ENCODE data around the gene PCNX4.

Gene PCNX4

GRCh38 chr14:60106339-60106738 is 14.6 kb downstream of the PCNX4 start:
- DNase-seq: no peak

- no peak for DNase-seq
Measured at GRCh38 chr14:60107477-60107876, 15.8 kb downstream of the PCNX4 start.

GRCh38 chr14:60111732-60112131 is 20.0 kb downstream of the PCNX4 start:
- DNase-seq: no peak

GRCh38 chr14:60114881-60115280 is 23.2 kb downstream of the PCNX4 start:
- no peak for DNase-seq

GRCh38 chr14:60116181-60116580 is 24.5 kb downstream of the PCNX4 start:
- DNase-seq: no peak

GRCh38 chr14:60125918-60126317 is 34.2 kb downstream of the PCNX4 start:
- DNase-seq: no peak

- DNase-seq: no peak
Measured at GRCh38 chr14:60133487-60133886, 41.8 kb downstream of the PCNX4 start.

GRCh38 chr14:60134702-60135101 is 43.0 kb downstream of the PCNX4 start:
- DNase-seq: no peak

- DNase-seq: peak; percentile 95
Measured at GRCh38 chr14:60151715-60152114, 60.0 kb downstream of the PCNX4 start.

GRCh38 chr14:60153991-60154390 is 62.3 kb downstream of the PCNX4 start:
- no peak for DNase-seq

- DNase-seq: no peak
Measured at GRCh38 chr14:60154671-60155070, 62.9 kb downstream of the PCNX4 start.

GRCh38 chr14:60160422-60160821 is 68.7 kb downstream of the PCNX4 start:
- DNase-seq: no peak

GRCh38 chr14:60161196-60162107 is 69.7 kb downstream of the PCNX4 start:
- peak; percentile 98 for DNase-seq

- DNase-seq: peak; percentile 26
Measured at GRCh38 chr14:60163693-60164092, 72.0 kb downstream of the PCNX4 start.

GRCh38 chr14:60164404-60164711 is 72.6 kb downstream of the PCNX4 start:
- DNase-seq: no peak

- DNase-seq: peak; percentile 83
Measured at GRCh38 chr14:60164712-60165546, 73.2 kb downstream of the PCNX4 start, which contains the start of gene DHRS7. Gene DHRS7, minus strand, starts transcription at chr14:60165398. Its CDS starts 89 bp downstream, at chr14:60165309.

- no peak for DNase-seq
Measured at GRCh38 chr14:60165547-60165876, 73.8 kb downstream of the PCNX4 start.

GRCh38 chr14:60166142-60166541 is 74.4 kb downstream of the PCNX4 start:
- DNase-seq: no peak

GRCh38 chr14:60169722-60170121 is 78.0 kb downstream of the PCNX4 start:
- DNase-seq: no peak

GRCh38 chr14:60170948-60171347 is 79.2 kb downstream of the PCNX4 start:
- no peak for DNase-seq

GRCh38 chr14:60171690-60172089 is 80.0 kb downstream of the PCNX4 start:
- no peak for DNase-seq

- no peak for DNase-seq
Measured at GRCh38 chr14:60174352-60175254, 82.9 kb downstream of the PCNX4 start.

Measured in NCI-H2171 treated with DMSO at 0.1 percent for 48 hours (cell line).